ENCODE results near the gene MARVELD3. TPM values are rescaled to one million over a fixed set of nuclear protein-coding genes. Genes with fewer than 3 reads are reported as not detected.
"Not testable (repeated sequence)": the region's sequence is repeated elsewhere in the genome, so short reads cannot be mapped to it uniquely, and the experiment has no call there.

Gene MARVELD3
- total RNA-seq, 1 donor from 2014 or later: not detected

DNA sequence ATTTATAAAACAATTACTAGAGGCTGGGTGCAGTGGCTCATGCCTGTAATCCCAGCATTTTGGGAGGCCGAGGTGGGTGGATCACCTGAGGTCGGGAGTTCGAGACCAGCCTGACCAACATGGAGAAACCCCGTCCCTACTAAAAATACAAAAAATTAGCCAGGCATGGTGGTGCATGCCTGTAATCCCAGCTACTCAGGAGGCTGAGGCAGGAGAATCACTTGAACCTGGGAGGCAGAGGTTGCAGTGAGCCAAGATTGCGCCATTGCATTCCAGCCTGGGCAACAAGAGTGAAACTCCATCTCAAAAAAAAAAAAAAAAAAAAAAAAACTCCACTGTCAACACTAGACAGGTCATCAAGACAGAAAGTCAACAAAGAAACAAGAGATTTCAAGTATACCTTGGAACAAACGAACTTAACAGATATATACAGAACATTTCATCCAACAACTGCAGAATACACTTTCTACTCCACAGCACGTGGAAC is 30.6 kb upstream of the MARVELD3 start:
- H3K9me3 Mint-ChIP-seq; intact Hi-C loops (cut with micrococcal nuclease); H3K27ac Mint-ChIP-seq; H3K4me1 Mint-ChIP-seq (ENCODE audit: low read depth); H3K36me3 Mint-ChIP-seq (ENCODE audit: low read depth); H3K4me3 Mint-ChIP-seq; DNase-seq (ENCODE audit: low spot score): not testable (repeated sequence)
- peaks cover 11% of the 10 kb centered on the region for H3K27me3 Mint-ChIP-seq (ENCODE audit: insufficient read depth)

DNA sequence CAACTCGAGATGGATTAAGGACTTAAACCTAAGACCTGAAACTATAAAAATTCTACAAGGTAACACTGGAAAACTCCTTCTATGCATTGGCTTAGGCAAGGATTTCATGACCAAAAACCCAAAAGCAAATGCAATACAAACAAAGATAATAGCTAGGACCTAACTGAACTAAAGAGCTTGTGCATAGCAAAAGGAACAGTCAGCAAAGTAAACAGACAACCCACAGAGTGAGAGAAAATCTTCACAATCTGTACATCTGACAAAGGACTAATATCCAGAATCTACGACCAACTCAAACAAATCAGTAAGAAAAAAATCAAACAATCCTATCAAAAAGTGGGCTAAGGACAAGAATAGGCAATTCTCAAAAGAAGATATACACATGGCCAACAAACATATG is 27.6 kb upstream of the MARVELD3 start:
- H3K4me1 Mint-ChIP-seq (ENCODE audit: low read depth); intact Hi-C loops (cut with micrococcal nuclease); H3K9me3 Mint-ChIP-seq; H3K4me3 Mint-ChIP-seq; H3K36me3 Mint-ChIP-seq (ENCODE audit: low read depth); H3K27me3 Mint-ChIP-seq (ENCODE audit: insufficient read depth); H3K27ac Mint-ChIP-seq; DNase-seq (ENCODE audit: low spot score): not testable (repeated sequence)

DNA sequence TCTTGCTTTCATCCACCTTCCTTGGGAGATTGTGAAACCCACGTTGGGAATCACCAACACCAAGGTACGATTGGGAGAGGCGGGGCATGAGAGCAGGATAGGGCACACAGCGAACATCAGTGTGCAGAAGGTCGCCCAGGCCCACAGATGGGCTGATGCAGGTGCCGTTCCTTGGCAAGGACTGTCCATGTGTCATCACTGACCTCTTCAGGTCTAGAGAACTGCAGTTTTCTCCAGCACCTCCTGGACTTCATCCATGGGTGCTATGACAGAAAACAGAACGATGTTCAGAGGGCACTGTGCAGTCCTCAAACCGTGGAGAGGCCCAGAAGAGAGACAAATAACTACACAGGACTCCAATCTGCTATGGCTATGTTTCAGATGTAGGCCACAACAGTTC is 25.2 kb upstream of the MARVELD3 start:
- Mint-ChIP-seq H3K36me3 (ENCODE audit: low read depth) (no peaks in the 10 kb centered on the region), H3K27ac (no peak overlapping the region), H3K4me3 (no peak overlapping the region), H3K4me1 (ENCODE audit: low read depth) (no peaks in the 10 kb centered on the region), H3K9me3 (no peaks in the 10 kb centered on the region), H3K27me3 (ENCODE audit: insufficient read depth) (peaks cover 4% of the 10 kb centered on the region)
- intact Hi-C loops (cut with micrococcal nuclease): no loop called here
- DNase-seq (ENCODE audit: low spot score): no peak

DNA sequence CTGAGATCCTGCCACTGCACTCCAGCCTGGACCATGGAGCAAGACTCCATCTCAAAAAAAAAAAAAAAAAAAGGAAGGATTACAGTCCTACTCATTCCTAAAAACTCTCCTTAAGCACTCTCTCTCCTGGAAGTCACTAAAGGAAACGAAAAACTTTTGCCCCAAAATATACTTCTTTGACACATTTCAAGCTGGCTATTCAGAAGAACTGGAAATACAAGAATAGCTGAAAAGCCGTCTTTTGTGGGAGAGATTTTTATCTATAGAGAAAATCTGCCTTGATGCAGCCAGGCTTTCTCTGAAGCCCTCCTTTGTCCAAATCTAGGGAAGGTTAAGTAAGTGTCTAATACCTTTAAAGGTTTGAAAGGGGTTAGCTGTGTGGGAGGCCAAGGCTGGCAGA is 16.9 kb upstream of the MARVELD3 start:
- no peak overlapping the region for H3K27ac Mint-ChIP-seq
- H3K27me3 Mint-ChIP-seq (ENCODE audit: insufficient read depth): peaks cover 29% of the 10 kb centered on the region
- no peaks in the 10 kb centered on the region for H3K36me3 Mint-ChIP-seq (ENCODE audit: low read depth)
- H3K4me3 Mint-ChIP-seq: no peak overlapping the region
- no peaks in the 10 kb centered on the region for H3K9me3 Mint-ChIP-seq
- intact Hi-C loops (cut with micrococcal nuclease): no loop called here
- no peaks in the 10 kb centered on the region for H3K4me1 Mint-ChIP-seq (ENCODE audit: low read depth)
- DNase-seq (ENCODE audit: low spot score): no peak

DNA sequence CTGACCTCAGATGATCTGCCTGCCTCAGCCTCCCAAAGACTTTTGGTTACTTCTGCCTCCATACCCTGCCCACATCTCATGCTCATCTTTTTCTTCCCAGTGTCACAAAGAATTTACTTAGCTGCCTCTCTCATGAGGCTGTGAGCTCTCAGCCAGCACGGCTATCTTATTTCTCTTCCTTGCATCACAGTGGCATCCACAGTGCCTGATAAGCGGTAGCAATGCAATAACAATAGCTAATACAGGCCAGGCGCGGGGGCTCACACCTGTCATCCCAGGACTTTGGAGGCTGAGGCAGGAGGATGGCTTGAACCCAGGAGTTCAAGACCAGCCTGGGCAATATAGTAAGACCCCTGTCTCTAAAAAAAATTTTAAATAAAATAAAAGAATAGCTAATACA is 15.5 kb upstream of the MARVELD3 start:
- Mint-ChIP-seq H3K4me1 (ENCODE audit: low read depth) (no peaks in the 10 kb centered on the region), H3K36me3 (ENCODE audit: low read depth) (no peaks in the 10 kb centered on the region), H3K4me3 (no peak overlapping the region), H3K9me3 (no peaks in the 10 kb centered on the region), H3K27ac (no peak overlapping the region), H3K27me3 (ENCODE audit: insufficient read depth) (peaks cover 31% of the 10 kb centered on the region)
- DNase-seq (ENCODE audit: low spot score): no peak
- intact Hi-C loops (cut with micrococcal nuclease): loop anchor here (2.0 kb wide), 1 partner anchor 70 kb away; no protein-coding TSS in a partner anchor

DNA sequence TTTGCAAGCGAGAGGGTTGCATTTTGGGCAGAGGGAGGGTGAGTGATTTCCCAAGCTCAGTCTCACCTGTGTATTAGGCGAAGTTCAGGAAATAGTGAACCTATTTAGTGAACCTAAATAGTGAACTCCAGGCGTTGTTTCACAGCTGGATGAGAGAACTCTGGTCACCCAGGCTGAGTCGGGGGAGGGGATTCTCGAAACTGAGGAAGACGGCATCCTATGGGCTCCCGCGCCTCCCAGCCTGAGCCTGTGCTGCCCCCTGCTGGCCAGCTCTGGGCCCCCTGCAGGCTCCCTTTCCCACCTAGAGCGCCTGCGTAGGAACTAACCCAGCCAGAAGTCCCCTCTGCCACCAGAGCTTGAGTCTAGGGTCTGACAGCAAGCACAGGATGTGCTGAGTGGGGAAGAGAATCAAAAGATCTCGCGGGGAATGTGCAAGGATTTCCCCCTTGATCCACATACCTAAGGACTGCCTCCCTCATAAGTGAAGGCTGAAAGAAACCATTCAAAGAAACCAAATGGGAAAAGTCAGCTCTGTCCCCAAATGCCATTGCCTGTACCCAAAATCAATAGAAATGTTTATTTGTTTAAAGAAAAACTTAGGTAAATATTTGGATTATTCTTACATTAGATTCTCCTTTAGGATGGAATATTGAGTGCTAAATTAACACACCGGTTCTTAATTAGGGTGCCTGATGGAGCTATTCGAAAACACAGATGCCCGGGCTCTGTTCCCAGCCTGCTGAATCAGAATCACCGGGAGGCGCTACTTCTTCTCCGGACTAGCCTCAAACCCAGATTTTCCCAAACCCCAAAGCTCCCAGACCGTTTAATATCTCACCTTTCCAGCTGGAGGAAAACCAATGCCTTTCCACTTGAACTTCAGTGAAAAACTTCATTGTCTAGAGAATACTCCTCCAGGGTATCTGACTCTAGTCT is 14.8 kb upstream of the MARVELD3 start:
- Mint-ChIP-seq H3K27me3 (ENCODE audit: insufficient read depth) (peaks cover 29% of the 10 kb centered on the region), H3K9me3 (no peaks in the 10 kb centered on the region), H3K4me3 (no peak overlapping the region), H3K27ac (no peak overlapping the region), H3K4me1 (ENCODE audit: low read depth) (no peaks in the 10 kb centered on the region), H3K36me3 (ENCODE audit: low read depth) (no peaks in the 10 kb centered on the region)
- intact Hi-C loops (cut with micrococcal nuclease): loop anchor here (1.0 to 2.0 kb wide), 4 partner anchors 46 to 199 kb away; no protein-coding TSS in a partner anchor
- peak; percentile 59 for DNase-seq (ENCODE audit: low spot score)

DNA sequence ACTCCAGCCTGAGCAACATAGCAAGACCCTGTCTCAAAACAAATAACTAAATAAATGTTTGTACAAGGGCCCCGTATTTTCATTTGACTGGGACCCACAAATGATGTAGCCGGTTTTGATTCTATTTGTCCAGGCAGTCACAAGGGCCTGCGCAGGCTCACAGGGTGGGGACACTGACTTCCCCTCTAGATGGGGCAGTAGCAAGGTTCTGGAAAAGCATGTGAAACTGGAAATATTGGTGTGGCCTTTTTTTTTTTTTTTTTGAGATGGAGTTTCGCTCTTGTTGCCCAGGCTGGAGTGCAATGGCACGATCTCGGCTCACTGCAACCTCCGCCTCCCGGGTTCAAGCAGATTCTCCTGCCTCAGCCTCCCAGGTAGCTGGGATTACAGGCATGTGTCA is 11.0 kb upstream of the MARVELD3 start:
- H3K4me3 Mint-ChIP-seq; H3K4me1 Mint-ChIP-seq (ENCODE audit: low read depth); DNase-seq (ENCODE audit: low spot score); intact Hi-C loops (cut with micrococcal nuclease); H3K36me3 Mint-ChIP-seq (ENCODE audit: low read depth); H3K9me3 Mint-ChIP-seq; H3K27ac Mint-ChIP-seq: not testable (repeated sequence)
- H3K27me3 Mint-ChIP-seq (ENCODE audit: insufficient read depth): peaks cover 30% of the 10 kb centered on the region

DNA sequence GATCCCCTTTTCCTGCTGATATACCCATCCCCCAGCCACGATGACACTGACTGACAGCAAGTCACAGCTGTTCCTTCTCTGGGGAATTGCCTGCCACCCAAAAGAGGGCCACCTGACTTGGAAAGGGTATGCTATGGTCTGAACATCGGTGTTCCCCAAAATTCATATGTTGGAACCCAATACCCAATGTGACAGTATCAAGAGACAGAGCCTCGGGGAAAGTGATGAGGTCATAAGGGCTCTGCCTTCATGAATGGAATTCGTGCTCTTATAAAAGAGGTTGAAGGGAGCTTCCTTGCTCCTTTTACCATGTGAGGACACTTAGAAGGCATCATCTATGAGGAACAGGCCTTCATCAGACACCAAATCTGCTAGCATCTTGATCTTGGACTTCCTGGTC is 7.6 kb upstream of the MARVELD3 start:
- no peaks in the 10 kb centered on the region for H3K36me3 Mint-ChIP-seq (ENCODE audit: low read depth)
- H3K27ac Mint-ChIP-seq: no peak overlapping the region
- no peaks in the 10 kb centered on the region for H3K9me3 Mint-ChIP-seq
- H3K4me1 Mint-ChIP-seq (ENCODE audit: low read depth): peaks cover 8% of the 10 kb centered on the region
- DNase-seq (ENCODE audit: low spot score): no peak
- H3K27me3 Mint-ChIP-seq (ENCODE audit: insufficient read depth): peaks cover 15% of the 10 kb centered on the region
- no peak overlapping the region for H3K4me3 Mint-ChIP-seq
- intact Hi-C loops (cut with micrococcal nuclease): no loop called here

DNA sequence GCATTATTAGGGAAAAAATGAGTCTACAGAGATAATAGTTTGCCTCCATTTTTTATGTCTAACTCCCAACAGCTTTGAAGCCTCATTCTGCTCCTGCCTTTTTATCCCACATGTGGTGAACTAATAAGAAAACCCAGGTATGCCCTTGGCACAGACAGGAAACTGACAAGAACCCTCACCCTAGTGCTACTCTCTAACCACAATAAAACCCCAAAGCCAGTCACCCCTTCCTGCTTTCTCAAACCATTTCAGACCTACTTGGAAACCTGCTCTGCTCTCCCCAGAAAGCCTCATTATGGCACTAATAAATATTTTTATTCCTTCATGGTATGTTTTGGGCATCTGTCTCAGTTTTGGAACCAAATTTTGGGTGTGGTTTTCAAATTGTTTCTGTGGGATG is 3.9 kb upstream of the MARVELD3 start:
- Mint-ChIP-seq H3K9me3 (no peaks in the 10 kb centered on the region), H3K4me1 (ENCODE audit: low read depth) (peaks cover 8% of the 10 kb centered on the region), H3K27ac (no peak overlapping the region), H3K27me3 (ENCODE audit: insufficient read depth) (peaks cover 12% of the 10 kb centered on the region), H3K4me3 (no peak overlapping the region), H3K36me3 (ENCODE audit: low read depth) (no peaks in the 10 kb centered on the region)
- intact Hi-C loops (cut with micrococcal nuclease): no loop called here
- DNase-seq (ENCODE audit: low spot score): no peak

DNA sequence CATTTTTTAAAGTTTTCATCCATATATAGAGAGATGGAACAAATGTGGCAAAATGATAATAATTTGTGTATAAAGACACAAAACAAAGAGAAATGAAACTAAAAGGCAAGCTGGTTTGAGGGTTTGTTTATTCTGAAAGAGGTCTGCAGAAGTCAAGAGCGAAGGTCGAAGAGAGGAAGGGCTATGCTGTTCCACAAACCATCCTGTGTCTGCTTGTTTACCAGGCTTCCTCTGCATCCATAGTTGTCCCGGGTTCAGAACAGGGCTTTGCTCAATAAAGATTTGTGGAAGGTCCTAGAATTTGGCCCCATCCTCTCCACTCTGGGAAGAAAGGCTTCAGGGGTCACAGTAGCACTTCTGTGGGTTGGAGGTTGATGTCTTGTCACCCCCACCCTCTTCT is 2.4 kb upstream of the MARVELD3 start:
- peaks cover 22% of the 10 kb centered on the region for H3K27me3 Mint-ChIP-seq (ENCODE audit: insufficient read depth)
- no peak overlapping the region for H3K4me3 Mint-ChIP-seq
- no peak overlapping the region for H3K27ac Mint-ChIP-seq
- no peaks in the 10 kb centered on the region for H3K36me3 Mint-ChIP-seq (ENCODE audit: low read depth)
- no peaks in the 10 kb centered on the region for H3K9me3 Mint-ChIP-seq
- peaks cover 8% of the 10 kb centered on the region for H3K4me1 Mint-ChIP-seq (ENCODE audit: low read depth)
- DNase-seq (ENCODE audit: low spot score): no peak
- intact Hi-C loops (cut with micrococcal nuclease): no loop called here

DNA sequence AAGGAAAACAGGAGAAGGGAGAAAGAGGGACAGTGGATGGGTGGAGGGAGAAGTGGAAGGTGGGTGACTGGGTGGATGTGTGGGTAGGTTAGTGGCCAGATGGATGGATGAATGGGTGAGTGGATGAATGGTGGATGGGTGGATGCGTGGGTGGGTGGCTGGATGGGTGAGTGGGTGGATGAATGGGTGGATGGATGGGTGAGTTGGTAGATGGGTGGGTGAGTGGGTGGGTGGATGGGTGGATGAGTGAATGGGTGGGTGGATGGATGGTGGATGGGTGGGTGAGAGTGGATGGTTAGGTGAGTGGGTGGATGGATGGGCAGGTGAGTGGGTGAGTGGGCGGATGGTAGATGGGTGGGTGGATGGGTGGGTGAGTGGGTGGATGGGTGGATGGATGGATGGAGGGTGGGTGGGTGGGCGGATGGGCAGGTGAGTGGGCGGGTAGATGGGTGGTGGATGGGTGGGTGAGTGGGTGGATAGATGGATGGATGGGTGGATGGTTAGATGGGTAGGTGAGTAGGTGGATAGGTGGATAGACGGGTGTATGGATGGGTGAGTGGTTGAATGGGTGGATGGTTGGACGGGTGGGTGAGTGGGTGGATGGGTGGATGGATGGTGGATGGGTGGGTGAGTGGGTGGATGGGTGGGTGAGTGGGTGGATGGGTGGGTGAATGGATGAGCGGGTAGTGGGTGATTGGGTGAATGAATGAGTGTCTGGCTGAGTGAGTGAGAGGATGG is 702 bp upstream of the MARVELD3 start:
- intact Hi-C loops (cut with micrococcal nuclease): no loop called here
- H3K4me1 Mint-ChIP-seq (ENCODE audit: low read depth): peaks cover 8% of the 10 kb centered on the region
- peaks cover 26% of the 10 kb centered on the region for H3K27me3 Mint-ChIP-seq (ENCODE audit: insufficient read depth)
- no peaks in the 10 kb centered on the region for H3K9me3 Mint-ChIP-seq
- H3K4me3 Mint-ChIP-seq: no peak overlapping the region
- H3K27ac Mint-ChIP-seq: no peak overlapping the region
- DNase-seq (ENCODE audit: low spot score): no peak
- H3K36me3 Mint-ChIP-seq (ENCODE audit: low read depth): no peaks in the 10 kb centered on the region

DNA sequence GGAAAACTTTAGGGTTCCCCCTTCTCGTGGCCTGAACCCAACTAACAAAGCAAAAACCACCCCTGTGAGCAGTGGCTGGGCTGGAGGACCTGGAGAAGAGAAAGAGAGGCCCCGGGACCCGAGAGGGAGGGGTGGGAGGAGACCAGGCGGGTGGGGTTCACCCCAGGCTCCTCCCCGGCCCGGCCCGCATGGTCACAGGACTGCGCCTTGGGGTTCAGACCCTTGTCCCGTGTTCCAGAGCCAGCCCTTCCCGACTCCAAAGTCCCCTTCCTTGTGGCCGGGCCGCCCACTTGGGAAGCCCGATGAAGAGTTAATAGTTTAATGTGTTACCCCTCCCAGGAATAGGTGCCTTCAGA is 852 bp downstream of the MARVELD3 start:
- DNase-seq (ENCODE audit: low spot score): no peak
- Mint-ChIP-seq H3K27me3 (ENCODE audit: insufficient read depth) (peaks cover 22% of the 10 kb centered on the region), H3K27ac (no peak overlapping the region), H3K4me1 (ENCODE audit: low read depth) (peaks cover 8% of the 10 kb centered on the region), H3K4me3 (no peak overlapping the region), H3K36me3 (ENCODE audit: low read depth) (no peaks in the 10 kb centered on the region), H3K9me3 (no peaks in the 10 kb centered on the region)
- intact Hi-C loops (cut with micrococcal nuclease): no loop called here

DNA sequence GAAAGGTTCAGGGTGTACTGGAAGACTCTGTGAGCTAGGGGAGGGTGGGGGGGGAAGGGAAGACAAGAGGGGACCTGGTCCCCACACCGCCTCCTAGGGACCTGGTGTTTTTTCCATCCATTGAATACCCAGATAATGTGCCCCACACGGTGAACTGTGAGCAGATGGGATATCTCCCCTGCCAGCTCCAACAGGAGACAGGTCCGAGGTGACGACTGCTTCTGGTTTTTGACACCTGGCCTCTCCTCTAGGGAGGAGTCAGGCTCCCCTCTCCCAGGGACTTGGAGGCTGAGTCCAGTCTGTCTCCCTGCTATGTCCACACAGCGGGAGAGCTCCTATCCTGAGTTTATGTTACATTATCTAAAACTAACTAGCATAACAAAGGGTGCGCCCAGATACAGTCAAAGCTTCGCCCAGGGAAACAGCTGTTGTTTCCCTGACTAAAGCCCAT is 1.8 kb downstream of the MARVELD3 start:
- DNase-seq (ENCODE audit: low spot score): no peak
- peaks cover 22% of the 10 kb centered on the region for H3K27me3 Mint-ChIP-seq (ENCODE audit: insufficient read depth)
- H3K4me1 Mint-ChIP-seq (ENCODE audit: low read depth): no peaks in the 10 kb centered on the region
- intact Hi-C loops (cut with micrococcal nuclease): no loop called here
- no peak overlapping the region for H3K27ac Mint-ChIP-seq
- H3K9me3 Mint-ChIP-seq: no peaks in the 10 kb centered on the region
- H3K36me3 Mint-ChIP-seq (ENCODE audit: low read depth): no peaks in the 10 kb centered on the region
- H3K4me3 Mint-ChIP-seq: no peak overlapping the region

Measured in activated T-helper 1 cell treated with anti-CD3 and anti-CD28 coated beads, Interleukin-12 subunit alpha, Interleukin-12 subunit beta, Interleukin-2, Interleukin-4 antibody, amounts not matched to agents 30 ng/mL and 10 ng/mL and 1 ng/mL, durations not matched to agents 14 hours and 24 hours and 36 hours (primary cell).